Middle frontal gyrus (tissue), 1 donor: ENCODE results near the gene PRRX1.
A peak's percentile ranks its signal among the peaks of the same experiment; 100 is the strongest.

Source experiments
- DNase-seq: peaks from one replicate; pipeline ENCODE4 v3.0.0-alpha.2; 2015; ENCODE audit warnings: low spot score; ENCODE audit errors: extremely low spot score

The PRRX1 gene

DNA sequence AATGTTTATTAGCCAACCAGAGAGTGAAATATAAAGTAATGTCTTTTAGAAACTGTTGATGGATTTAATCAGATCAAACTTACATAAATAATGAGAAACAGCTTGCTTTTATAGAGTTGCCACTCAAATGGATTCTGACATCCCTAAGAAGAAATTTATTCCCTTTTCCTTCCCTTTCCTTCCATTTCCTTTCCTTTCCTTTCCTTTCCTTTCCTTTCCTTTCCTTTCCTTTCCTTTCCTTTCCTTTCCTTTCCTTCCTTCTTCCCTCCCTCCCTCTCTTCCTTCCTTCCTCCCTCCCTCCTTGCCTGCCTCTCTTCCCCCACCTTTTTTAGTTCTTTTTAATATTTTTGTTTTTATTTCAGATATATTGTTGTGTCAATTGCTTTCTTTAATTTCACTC lies 27.3 kb downstream of the PRRX1 start:
- no peak for DNase-seq

DNA sequence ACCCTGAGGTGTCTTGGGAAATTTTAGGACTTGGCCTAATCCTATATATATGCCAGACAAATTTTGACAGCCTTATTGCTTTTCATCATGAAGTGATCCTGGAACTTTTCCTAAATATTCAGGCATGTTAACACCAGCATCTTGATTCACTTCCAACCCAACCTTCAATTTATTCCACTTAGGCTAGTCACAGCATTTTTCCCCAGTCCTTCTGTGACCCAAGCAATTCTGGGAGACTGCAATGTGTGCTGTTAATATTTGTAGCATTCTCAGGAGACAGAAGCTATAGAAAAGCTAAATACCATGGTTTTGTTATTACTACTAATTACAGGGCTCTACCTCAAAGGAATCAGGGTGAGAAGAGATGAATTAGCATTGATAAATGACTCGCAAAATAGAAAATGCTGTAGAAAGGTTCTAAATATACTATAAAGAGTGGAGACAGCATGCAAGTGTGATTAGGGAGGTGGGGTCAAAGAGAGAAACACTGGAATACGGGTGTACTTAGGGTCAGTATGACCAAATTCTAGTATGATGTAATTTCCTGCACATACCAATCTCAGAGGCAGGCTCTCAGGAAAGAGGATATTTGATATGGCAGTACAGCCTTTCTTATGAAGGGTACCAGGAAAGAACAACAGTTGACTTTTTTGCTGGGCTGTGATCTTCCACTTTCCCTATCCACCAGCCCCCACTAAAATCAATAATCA lies 29.1 kb downstream of the PRRX1 start:
- DNase-seq, result no peak

DNA sequence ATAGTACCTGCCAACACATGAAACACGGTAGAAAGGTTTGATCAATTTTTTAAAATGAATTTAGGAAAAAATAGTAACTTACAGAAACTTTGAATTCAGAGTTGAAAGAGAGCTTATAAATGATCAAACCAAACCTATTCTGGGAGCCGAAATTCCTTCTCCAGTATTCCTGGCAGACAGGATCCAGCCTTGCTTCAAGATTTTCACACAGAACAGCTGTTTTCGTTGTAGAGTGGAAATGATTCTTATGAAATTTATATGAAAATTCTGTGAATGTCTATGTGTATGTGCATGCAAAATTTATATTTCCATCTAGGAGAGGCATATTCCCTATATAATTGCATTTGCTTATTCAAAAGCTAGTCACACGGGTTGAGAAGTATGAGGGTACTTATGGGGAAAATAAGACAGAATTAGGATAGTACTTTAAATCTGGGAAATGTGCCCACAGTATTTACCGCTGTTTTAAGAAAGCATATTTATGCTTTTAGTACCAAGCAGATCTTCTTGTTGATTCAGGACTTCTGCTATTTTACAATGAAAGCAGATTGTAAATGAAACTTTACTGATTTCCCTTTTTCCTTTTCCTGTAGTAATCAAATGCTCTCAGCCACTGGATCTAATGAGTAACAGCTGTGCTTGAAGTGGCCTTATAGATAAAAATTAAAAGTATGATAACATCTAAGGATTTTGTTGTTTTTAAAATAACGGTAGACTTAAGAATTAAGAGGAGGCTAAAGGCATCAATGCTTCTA lies 30.4 kb downstream of the PRRX1 start:
- no peak for DNase-seq

DNA sequence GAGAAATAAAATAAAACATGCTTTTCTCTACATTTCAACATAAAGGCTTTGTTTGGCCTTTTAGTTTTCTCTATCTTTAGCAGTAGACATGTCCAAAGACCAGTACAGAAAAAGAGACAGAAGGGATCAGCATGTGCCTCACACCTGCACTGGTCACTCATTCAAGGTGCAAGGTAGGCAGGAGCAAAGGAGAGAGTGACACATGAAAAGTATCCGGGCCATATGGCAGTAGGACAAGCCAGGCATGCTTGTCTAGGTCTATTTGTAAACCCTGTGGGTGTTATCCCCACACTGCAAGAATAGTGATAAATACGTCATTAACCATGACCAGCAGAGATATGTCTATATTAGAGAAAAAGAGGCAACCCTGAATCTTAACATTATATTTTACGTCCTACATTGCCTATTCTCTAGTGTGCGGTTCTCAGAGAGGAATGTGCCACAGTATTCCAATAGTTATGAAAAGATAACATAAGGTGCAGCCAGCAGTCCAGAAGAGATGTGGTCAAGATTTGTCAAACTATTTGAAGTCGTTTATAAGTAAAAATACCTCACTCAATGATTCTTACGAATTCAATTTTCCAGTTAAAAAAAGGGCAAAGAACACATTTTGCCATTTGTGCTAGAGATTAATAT lies 32.1 kb downstream of the PRRX1 start:
- DNase-seq, result no peak

DNA sequence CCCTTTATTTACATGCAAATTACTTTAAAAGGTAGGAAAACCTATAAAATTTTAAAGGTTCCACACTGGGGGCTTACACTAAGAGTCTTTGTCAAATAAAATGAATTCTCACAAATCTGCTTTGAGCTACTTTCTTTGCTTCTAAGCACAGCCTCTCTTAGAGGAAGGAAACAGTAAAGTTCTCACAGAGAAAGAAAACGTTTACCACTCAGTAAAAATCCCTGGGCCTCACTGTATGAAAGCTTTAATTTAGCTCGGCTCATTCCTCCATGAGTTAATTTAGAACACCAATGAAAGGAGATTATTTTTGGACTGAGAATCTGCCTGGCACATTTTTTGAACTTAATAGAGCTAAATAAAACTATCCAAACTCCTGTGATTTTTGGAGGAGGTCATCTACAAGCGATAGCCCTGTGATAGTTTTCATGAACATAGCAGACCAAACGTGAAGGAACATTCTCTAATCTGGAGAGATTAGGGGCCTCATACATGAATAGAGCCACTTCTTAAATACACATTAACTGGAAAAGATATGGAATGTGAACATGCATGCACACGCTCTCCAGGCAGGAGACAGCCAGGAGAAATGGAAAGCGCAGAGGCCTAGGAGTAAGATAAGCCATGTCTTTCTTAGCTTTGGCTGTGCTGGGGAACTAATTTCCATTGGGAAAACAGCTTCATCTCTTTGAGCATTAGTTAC lies 32.8 kb downstream of the PRRX1 start:
- no peak for DNase-seq

DNA sequence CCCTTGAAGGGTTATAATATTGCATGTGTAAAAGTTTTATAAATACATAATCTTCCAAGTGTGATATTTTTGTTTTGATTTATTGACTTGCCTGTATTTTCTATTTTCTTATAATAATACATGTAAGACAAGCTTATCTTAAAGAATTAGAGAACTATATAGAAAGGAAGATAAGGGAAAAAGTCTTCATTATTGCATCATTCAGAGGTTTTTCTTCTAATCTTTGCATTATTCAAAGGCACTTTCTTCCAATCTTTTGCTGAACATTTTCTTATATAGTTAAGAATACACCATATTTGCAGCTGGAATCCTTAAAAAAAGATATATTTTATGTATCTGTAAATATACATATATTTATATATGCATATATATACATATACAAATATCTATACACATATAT lies 33.4 kb downstream of the PRRX1 start:
- DNase-seq, result no peak

DNA sequence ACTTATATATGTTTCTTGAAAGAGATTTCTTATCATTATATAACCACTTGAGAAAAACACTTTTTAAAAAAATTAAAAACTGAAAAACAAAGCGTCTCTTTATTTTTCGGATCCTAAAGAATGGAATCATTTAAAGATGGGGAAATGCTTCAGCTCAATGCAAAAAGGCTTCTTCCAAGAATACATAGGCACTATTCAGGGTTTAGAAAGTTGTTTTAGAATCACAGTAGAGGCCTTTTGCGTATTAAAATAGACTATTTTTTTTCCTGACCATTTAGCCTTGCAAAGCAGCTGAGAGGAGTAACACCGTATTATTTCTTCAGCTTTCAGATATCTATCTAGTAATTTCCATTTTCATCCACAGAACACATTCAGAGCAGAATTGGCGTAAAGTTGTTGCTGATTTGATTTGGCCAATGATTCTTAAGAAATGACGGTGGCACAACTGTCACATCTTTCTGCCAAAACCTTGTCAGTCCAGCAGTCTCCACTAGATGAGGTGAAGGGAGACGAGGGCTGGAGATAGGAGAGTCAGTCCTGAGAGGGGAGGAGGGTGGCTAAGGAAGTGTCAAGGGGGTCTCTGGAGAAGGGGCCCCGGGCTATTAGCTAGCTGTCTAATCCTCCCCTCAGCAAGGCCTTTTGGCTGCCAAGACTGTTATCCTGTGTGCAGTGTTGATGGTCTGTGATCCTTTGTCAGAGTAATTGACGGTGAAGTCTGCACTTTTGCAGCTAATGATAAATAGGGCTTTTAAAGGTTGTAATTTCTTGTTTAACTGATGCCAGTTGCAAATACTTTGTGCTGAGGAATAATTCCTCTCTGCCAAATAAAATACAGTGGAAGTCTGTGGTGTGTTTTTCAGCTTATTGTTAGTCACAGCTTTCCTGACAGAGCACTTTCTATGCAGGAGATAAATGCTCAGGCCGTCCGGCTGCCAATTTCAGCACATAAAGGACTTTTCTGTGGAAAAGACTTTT lies 34.7 kb downstream of the PRRX1 start:
- DNase-seq, result peak; percentile 12

DNA sequence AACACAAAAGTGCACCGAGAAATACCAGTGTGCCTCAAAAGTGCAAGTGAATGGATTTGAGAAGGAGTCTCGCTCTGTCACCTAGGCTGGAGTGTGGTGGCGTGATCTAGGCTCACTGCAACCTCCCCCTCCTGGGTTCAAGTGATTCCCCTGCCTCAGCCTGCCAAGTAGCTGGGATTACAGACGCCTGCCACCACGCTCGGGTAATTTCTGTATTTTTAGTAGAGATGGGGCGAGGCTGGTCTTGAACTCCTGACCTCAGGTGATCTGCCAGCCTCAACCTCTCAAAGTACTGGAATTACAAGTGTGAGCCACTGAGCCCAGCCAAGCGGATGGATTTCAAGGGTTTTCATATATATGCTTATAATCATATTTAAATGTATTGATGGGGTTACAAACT lies 35.8 kb downstream of the PRRX1 start:
- no peak for DNase-seq

DNA sequence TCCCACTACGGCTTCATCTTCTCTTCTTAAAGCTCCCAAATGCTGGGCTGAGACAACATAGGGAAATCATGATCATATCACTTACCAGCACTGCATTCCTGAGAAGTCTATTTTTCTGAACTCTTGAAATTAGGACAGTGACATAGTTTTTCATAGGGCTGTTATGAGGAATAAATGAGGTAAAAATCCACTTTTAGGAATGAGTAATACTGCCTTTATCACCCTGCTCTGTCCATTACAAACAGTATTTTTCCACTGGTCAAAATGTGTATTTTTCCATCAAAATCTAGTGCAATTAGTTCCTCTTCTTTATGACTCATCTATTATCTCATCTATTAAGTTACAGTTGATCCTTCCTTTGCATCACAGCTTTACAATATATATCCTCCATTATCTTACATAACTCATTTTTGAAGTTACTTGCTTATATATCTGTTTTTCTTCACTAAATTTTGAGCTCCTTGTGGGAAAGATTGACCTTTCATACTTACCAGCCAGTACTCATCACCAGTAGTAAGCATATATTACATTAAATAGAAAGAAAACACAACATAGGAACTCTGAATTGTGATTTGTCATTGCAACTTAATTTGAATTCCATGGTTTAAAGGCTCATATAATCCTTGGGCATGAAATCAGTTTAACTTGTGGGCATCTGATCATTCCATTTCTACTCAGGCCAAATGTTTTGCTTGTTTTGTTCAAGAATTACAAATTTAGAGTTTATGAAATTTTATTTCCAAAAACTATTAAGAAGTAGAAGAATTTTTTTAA lies 37.1 kb downstream of the PRRX1 start:
- DNase-seq, result no peak

DNA sequence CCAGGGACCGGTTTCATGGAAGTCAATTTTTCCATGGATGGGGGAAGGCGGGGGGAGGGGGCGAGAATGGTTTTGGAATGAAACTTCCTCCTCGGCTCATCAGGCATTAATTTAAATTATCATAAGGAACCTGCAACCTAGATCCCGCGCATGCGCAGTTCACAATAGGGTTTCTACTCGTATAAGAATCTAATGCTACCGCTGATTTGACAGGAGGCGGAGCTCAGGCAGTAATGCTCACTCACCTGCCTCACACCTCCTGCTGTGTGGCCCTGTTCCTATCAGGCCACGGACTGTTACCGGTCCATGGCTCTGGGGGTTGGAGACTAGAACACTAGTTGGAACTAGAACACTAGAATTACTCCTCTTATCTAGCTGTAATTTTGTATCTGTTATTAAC lies 38.0 kb downstream of the PRRX1 start:
- DNase-seq, result no peak

DNA sequence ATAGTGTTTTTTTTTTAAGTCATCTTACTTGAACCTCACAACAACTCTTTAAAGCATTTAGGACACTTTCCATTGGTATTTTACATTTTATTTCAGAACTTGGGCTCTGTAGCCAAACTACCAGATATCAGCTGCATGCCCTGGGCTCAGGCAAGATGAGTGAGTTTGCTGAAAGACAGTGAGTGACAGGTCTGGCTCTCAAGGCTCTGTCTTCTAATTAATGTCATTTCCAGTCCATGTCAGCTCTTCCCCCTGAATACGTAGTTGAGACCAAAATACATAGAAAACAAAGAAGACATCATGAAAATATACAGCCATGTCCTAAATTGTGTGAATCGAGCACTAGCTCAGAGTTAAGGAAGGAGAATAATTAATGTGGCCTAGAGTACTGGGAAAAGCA lies 39.7 kb downstream of the PRRX1 start:
- DNase-seq, result no peak

DNA sequence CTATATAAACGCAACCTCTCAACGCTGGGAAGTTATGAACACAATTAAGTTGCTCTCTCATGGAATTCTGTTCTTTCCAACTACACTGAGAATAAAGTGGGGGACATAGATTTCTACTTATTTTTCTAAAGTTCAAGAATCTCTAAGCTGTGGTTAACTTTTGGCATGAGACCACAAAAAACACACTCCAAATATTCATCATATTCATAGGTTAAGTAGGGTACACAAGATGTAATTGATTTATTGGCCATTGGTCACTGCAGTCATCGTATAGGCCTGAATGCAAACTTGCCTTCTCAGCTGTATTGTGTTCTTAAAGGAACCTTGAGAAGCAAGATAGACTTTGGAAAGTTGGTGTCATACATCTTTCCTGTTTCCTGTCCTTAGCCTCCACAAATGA lies 40.3 kb downstream of the PRRX1 start:
- no peak for DNase-seq

DNA sequence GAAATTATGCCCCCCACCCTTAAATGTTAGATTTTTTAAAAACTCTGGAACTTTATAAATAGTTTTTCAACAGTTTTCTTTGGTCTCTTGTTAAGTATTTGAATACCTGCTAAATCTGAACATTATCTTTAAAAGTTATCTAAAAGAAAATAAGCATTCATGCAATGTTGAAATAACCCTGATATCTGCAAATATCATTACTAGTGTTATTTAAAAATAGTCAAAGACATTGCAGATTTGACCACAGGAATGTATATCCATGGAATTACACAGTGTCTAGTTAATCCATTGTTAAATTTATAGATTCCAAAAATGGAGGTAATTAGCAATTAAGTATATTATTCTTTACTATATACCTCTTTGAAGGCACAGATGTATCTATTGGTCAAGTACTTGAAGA lies 42.0 kb downstream of the PRRX1 start:
- no peak for DNase-seq

DNA sequence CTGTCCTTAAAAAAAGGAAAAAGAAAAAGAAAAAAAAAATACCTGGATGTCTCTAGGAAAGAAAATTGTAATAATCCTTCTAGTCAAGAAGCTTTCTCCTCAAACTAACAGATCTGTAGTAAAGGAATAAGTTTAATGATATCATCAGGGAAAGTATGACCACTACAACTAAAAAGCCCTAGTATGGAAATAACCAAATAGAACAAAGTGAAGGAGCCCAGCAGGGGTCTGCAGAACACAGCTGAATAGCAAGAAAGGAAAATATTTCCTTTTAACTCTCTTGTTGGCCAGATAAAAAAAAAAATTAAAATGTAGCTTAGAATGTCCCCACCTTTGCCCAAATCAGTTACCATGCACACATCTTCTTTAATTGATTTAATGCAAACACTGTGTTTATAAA lies 43.2 kb downstream of the PRRX1 start:
- DNase-seq, result no peak

DNA sequence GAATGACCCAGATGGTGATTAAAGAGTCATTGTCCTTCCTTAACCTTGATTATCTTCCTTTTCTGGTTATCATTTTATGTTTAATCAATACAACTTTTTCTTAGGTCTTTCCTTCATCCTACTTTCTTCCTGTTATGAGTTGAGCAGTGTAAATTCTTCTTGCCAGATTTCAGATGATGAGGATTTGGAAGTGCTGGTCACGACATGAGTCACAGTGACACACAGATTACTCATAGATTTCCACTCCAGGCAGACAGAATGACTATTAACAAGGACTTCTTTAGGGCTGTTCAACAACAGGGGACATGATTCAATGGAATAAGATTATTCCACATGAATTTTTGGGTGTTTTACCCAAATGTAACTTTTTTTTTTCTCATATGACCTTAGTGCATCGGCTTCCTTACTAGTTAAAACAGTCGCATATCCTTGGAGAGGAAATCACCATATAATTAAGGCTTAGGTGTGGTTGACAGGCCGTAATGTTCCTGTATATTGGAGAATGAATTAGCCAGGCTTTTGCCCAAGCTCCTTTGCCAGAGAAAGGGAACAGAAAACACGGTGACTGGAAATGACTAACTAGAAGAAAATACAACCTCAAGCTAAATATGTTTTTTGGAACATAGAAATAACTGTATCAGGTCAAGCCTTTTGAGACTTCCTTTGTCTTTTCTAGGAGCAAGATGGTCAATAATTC lies 44.2 kb downstream of the PRRX1 start:
- DNase-seq, result no peak

DNA sequence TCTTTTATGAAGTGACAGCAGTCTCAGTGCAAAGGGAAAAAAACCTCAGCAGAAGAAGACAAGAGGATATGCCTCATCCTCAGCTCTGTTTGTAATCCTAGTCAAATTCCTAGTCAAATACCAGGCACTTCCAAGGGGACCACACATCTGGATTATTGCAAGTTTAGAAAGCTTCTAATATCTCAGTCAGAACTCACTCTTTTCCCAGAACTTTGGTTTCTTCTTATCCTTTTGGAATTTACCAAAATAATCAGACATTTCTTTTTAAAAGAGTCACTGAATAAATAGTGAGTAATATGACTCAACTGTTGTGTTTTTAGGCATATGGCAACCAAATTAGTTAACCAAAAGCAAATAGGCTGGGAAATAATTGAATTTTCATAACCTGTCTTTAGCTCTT lies 47.8 kb downstream of the PRRX1 start:
- DNase-seq, result no peak

DNA sequence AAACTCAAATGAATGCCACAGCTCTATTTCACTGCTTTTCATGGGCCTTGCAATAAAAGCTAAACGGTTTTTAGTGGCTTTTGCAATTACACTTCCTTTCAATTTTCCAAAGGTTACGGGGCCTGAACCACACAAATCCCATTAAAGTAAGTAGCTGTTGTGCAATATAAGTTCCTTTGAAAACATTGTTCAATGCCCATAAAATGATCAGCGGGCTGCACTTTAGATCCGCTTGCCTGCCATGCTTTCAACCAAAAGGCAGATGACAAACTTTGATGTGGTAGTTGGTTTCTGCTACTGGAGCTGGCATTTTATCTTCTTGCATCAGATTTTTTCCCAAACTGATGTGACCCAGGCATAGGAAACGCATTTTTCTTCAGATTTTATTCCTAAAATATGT lies 50.2 kb downstream of the PRRX1 start:
- DNase-seq, result no peak

DNA sequence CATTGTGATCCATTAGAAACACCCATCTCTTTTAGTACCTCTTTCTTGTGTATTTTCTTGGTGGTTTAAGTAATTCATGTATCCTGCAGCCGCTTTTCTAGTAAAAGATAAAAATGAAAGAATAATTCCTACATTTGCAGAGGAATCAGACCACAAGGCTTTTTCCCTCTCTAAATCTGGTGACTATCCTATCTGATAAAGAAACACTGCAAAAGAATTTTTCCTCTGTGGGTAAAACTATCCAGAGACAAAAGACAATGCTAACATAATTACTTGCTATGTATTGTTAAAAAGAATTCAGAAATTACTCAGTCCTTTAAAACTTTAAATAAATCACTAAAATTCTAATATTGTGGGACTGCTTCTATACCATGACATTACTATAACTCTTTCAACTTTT lies 51.0 kb downstream of the PRRX1 start:
- DNase-seq, result no peak

DNA sequence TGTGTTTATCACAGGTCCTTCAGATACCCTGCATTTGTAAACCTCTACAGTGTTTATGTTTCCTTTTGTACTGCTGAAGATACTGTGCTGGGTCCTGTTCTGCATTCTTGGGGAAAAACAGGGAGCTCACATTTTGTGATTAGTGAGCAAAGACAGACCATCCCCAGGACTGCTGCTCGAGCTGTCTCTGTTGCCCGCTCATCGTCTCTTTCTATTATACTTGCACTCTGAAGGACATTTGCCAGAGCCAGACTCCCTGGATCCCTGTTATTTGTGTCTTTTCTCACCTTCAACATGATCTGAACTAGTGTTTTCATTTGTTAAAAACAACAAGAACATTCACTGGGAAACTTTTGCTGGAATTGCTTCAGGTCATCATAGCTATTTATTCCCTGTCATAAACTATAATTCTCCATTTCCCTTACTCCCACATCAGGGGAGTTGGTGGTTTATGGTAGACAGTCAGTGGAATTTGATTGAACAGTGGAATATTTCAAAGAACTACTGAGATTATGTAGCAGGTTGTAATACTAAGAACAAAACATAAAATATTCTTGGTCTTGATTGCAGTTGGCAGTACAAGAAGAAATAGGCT lies 53.0 kb downstream of the PRRX1 start:
- no peak for DNase-seq
